Erythroblast (primary cell): Measurements from ENCODE around the gene ECI1.

ENCODE experiments used
- GATA1 ChIP-seq: IDR thresholded peaks from 2 replicates; pipeline ENCODE4 v1.6.1; 2011; ENCODE audit warnings: low read depth, mild to moderate bottlenecking, control low read depth, low read length, moderate library complexity
- POLR2A ChIP-seq: IDR thresholded peaks from 2 replicates; pipeline ENCODE4 v1.6.1; 2011; ENCODE audit warnings: mild to moderate bottlenecking, low read length

GRCh38 chr16:2244926-2245795 is 6.2 kb downstream of the ECI1 start:
- no peak for TF ChIP-seq POLR2A
- TF ChIP-seq GATA1: no peak
